Activated B cell treated with CpG ODN at 0.5 μM for 24 hours (primary cell): ENCODE results near the gene TADA1. TPM values are rescaled to one million over a fixed set of nuclear protein-coding genes. Genes with fewer than 3 reads are reported as not detected.

Source experiments
- ATAC-seq: fragments of 200-7000 bp; cut with Tn5 transposase; one replicate; pipeline ENCODE4 v1.10.0; 2021; ENCODE audit warnings: low read depth, mild to moderate bottlenecking, moderate library complexity
- CTCF ChIA-PET: fragments of 350-600 bp; sonication (Branson Sonifier 250); formaldehyde crosslinking; loops from one replicate; lab custom pipeline; 2021; ENCODE audit warnings: antibody characterized with exemption; lab: Charles Lee
- POLR2A ChIA-PET: fragments of 350-600 bp; sonication (Branson Sonifier 250); formaldehyde crosslinking; loops from one replicate; lab custom pipeline; 2021; ENCODE audit warnings: antibody characterized with exemption; lab: Charles Lee
- DNase-seq: peaks from one replicate; pipeline ENCODE4 v3.0.0; 2022
- H3K27ac Mint-ChIP-seq: one replicate; pipeline ENCODE4 v1.8.0; 2020; ENCODE audit warnings: mixed read lengths
- H3K27me3 Mint-ChIP-seq: one replicate; pipeline ENCODE4 v1.8.0; 2021; ENCODE audit warnings: mixed read lengths
- H3K36me3 Mint-ChIP-seq: one replicate; pipeline ENCODE4 v1.8.0; 2021; ENCODE audit warnings: low read depth, mixed read lengths
- H3K4me1 Mint-ChIP-seq: one replicate; pipeline ENCODE4 v1.8.0; 2021; ENCODE audit warnings: mixed read lengths
- H3K4me3 Mint-ChIP-seq: one replicate; pipeline ENCODE4 v1.8.0; 2020; ENCODE audit warnings: mild to moderate bottlenecking, mixed read lengths
- H3K9me3 Mint-ChIP-seq: one replicate; pipeline ENCODE4 v1.8.0; 2020; ENCODE audit warnings: mixed read lengths
- intact Hi-C: fragments of 100-400 bp; cut with micrococcal nuclease; formaldehyde crosslinking; loops from one replicate; pipeline ENCODE4 v1.15.1; 2024
- total RNA-seq: library from RNA; stranded (reverse); gene quantifications from 2 replicates; pipeline ENCODE4 v1.2.3, GENCODE V29; 2022
- TF ChIP-seq, protein P1 (sequence below): fragments of 200-600 bp; IDR thresholded peaks from one replicate; pipeline ENCODE4 v1.8.0; 2022; ENCODE audit warnings: antibody characterized with exemption, mild to moderate bottlenecking

TADA1 gene
- total RNA-seq, 1 donor from 2014 or later = 15.3 TPM

- TF ChIP-seq, protein P1, sequence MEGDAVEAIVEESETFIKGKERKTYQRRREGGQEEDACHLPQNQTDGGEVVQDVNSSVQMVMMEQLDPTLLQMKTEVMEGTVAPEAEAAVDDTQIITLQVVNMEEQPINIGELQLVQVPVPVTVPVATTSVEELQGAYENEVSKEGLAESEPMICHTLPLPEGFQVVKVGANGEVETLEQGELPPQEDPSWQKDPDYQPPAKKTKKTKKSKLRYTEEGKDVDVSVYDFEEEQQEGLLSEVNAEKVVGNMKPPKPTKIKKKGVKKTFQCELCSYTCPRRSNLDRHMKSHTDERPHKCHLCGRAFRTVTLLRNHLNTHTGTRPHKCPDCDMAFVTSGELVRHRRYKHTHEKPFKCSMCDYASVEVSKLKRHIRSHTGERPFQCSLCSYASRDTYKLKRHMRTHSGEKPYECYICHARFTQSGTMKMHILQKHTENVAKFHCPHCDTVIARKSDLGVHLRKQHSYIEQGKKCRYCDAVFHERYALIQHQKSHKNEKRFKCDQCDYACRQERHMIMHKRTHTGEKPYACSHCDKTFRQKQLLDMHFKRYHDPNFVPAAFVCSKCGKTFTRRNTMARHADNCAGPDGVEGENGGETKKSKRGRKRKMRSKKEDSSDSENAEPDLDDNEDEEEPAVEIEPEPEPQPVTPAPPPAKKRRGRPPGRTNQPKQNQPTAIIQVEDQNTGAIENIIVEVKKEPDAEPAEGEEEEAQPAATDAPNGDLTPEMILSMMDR = no peak
- POLR2A ChIA-PET = no interaction called here
- Mint-ChIP-seq H3K4me3 (no peak overlapping the region), H3K36me3 (no peaks in the 10 kb centered on the region), H3K27ac (no peak overlapping the region), H3K4me1 (peaks cover 20% of the 10 kb centered on the region), H3K27me3 (peaks cover 12% of the 10 kb centered on the region), H3K9me3 (peaks cover 6% of the 10 kb centered on the region)
- ATAC-seq = no peak
- CTCF ChIA-PET = interaction anchor here (1.0 to 1.3 kb wide), 2 partner anchors 9 to 158 kb away, joined by 5 to 6 read pairs; no protein-coding TSS in a partner anchor
- DNase-seq = no peak
- intact Hi-C loops = no loop called here
Measured at GRCh38 chr1:166900987-166901386, 24.9 kb upstream of the TADA1 start.

- CTCF ChIA-PET = interaction anchor here (0.9 kb wide), 1 partner anchor 160 kb away, joined by 4 read pairs; no protein-coding TSS in a partner anchor
- TF ChIP-seq, protein P1 = no peak
- H3K27me3 Mint-ChIP-seq = peaks cover 18% of the 10 kb centered on the region
- H3K4me3 Mint-ChIP-seq = no peak overlapping the region
- H3K9me3 Mint-ChIP-seq = peaks cover 6% of the 10 kb centered on the region
- H3K4me1 Mint-ChIP-seq = peaks cover 20% of the 10 kb centered on the region
- POLR2A ChIA-PET = no interaction called here
- no peak overlapping the region for H3K27ac Mint-ChIP-seq
- no peak for DNase-seq
- no peaks in the 10 kb centered on the region for H3K36me3 Mint-ChIP-seq
- intact Hi-C loops = no loop called here
- ATAC-seq = no peak
Measured at GRCh38 chr1:166899769-166900168, 23.7 kb upstream of the TADA1 start.

DNA sequence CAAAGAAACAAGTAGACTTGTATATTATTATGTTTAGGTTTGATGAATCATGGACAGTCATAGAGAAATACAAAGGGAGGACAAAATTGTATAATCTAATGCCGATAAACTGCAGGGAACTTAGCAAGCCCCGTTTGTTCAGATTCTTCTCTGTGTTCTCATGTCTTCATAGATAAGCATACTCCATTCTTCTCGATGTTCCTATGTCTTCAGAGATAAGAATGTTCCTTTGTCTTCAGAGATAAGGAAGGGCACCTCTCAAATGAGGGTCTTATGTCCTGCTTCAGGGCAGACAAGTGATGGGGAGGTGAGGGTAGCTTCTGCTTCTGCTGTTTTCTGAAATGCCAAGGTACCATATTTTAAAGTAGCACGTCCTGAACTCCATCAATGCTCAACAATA lies 19.7 kb upstream of the TADA1 start:
- peaks cover 6% of the 10 kb centered on the region for H3K9me3 Mint-ChIP-seq
- ATAC-seq = no peak
- no peak for DNase-seq
- ChIA-PET POLR2A (no interaction called here), CTCF (no interaction called here)
- intact Hi-C loops = no loop called here
- H3K4me3 Mint-ChIP-seq = no peak overlapping the region
- peaks cover 21% of the 10 kb centered on the region for H3K27me3 Mint-ChIP-seq
- no peaks in the 10 kb centered on the region for H3K4me1 Mint-ChIP-seq
- H3K27ac Mint-ChIP-seq = no peak overlapping the region
- TF ChIP-seq, protein P1 = no peak
- H3K36me3 Mint-ChIP-seq = no peaks in the 10 kb centered on the region

GRCh38 chr1:166889776-166890175 lies 13.7 kb upstream of the TADA1 start:
- H3K4me1 Mint-ChIP-seq = peaks cover 2% of the 10 kb centered on the region
- no peaks in the 10 kb centered on the region for H3K36me3 Mint-ChIP-seq
- peaks cover 22% of the 10 kb centered on the region for H3K27me3 Mint-ChIP-seq
- no peaks in the 10 kb centered on the region for H3K9me3 Mint-ChIP-seq
- H3K27ac Mint-ChIP-seq = no peak overlapping the region
- ATAC-seq = no peak
- TF ChIP-seq, protein P1 = no peak
- ChIA-PET POLR2A (no interaction called here), CTCF (no interaction called here)
- H3K4me3 Mint-ChIP-seq = no peak overlapping the region
- DNase-seq = no peak
- intact Hi-C loops = no loop called here

DNA sequence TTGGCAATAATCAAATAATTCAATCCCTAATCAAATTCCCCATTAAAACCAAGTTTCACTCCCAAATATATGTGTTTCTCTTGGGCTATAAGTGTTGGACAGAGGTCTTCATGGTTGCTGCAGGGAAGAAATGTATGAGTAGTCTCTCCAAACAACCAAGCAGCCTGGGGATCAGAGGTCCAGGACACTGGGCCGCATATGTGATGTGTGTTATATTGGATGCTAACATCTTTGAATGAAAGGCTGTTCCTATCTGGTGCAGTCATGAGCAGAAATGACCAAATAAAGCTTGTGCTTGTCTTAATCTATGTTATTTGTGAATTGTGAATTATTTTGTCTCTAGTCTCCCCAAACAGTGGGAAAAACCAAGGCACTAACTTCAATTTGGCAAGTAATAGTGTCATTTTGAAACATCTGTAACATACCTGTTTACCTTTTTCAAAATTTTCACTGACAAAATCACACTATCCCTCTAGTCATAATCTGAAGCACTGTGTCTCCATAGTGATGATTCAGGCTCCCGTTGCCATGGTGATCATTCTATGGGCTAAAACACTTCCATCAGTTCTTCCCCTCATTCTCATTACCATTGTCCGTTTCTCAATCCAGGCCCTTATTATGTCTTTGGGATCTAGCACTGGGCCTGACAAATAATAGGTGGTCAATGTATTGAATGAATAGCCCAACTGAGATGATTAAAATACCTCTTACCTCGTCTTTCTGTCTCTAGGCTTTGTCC lies 12.5 kb upstream of the TADA1 start:
- H3K36me3 Mint-ChIP-seq = no peaks in the 10 kb centered on the region
- DNase-seq (no peak), ATAC-seq (no peak)
- peaks cover 8% of the 10 kb centered on the region for H3K4me1 Mint-ChIP-seq
- CTCF ChIA-PET = no interaction called here
- peaks cover 28% of the 10 kb centered on the region for H3K27me3 Mint-ChIP-seq
- POLR2A ChIA-PET = no interaction called here
- no peak overlapping the region for H3K4me3 Mint-ChIP-seq
- no peaks in the 10 kb centered on the region for H3K9me3 Mint-ChIP-seq
- TF ChIP-seq, protein P1 = no peak
- H3K27ac Mint-ChIP-seq = no peak overlapping the region
- intact Hi-C loops = no loop called here
